ENCODE results near the gene CCDC175. TPM values are rescaled to one million over a fixed set of nuclear protein-coding genes. Genes with fewer than 3 reads are reported as not detected.

CCDC175 gene
- total and polyA plus RNA-seq, 7 donors, result not detected

DNA sequence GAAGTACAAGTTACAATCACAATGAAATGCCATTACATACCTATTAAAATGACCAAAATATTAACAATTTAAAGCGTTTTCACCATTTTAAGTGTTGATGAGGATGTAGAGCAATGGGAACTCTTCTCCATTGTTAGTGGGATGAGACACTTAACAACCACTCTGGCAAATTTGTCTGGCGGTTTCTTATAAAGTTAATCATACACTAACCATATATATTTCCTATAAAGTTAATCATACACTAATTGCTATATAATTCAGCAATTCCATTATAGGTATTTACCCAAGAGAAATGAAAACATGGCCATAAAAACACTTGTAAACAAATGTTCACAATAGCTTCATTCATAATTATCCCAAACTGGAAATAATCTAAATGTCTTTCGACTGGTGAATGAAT, 56.4 kb downstream of the CCDC175 start:
- TF ChIP-seq EP300 (IDR thresholded peaks at IDR 0.05), result no peak
- TF ChIP-seq, protein P1, sequence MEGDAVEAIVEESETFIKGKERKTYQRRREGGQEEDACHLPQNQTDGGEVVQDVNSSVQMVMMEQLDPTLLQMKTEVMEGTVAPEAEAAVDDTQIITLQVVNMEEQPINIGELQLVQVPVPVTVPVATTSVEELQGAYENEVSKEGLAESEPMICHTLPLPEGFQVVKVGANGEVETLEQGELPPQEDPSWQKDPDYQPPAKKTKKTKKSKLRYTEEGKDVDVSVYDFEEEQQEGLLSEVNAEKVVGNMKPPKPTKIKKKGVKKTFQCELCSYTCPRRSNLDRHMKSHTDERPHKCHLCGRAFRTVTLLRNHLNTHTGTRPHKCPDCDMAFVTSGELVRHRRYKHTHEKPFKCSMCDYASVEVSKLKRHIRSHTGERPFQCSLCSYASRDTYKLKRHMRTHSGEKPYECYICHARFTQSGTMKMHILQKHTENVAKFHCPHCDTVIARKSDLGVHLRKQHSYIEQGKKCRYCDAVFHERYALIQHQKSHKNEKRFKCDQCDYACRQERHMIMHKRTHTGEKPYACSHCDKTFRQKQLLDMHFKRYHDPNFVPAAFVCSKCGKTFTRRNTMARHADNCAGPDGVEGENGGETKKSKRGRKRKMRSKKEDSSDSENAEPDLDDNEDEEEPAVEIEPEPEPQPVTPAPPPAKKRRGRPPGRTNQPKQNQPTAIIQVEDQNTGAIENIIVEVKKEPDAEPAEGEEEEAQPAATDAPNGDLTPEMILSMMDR (IDR thresholded peaks at IDR 0.05), result no peak
- no peak for TF ChIP-seq POLR2A (IDR thresholded peaks at IDR 0.05)
- TF ChIP-seq POLR2AphosphoS5 (IDR thresholded peaks at IDR 0.05), result no peak
- H3K9me3 ChIP-seq, result no peaks in the 10 kb centered on the region
- 26 to 73% methylated on average over 3 of the region's 3 CpGs for WGBS, 2 donors

DNA sequence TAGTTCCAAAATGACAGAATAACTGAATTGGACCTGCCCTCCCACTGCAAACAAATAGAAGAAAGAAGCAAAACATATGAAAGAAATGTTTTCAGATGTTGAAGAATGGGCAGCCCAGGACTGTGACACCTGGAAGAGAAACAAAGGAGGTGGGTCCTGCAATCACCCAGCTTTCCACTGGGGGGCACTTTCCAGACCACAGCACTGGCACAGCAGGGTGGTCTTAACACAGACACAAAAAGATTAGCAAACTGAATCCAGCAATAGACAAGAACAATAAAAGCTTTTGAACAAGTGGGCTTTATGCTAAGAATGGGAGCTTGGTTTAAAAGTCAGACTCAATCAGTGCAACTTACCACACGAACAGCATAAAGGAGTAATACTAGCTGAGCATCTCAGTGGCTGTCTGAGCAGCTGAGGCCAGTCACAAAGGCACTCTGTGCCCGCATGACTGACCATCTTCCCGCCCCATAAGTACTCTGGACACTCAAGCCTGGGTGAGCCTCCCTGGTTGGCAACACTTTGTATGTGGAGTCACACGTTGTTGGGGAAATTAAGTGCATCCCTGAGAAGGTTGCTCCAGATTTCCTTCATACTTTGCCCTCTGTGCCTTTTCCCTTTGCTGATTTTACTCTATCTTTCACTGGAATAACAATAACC, 64.6 kb downstream of the CCDC175 start:
- no peaks in the 10 kb centered on the region for H3K36me3 ChIP-seq
- H3K9me3 ChIP-seq, result no peaks in the 10 kb centered on the region
- H3K4me1 ChIP-seq, result no peaks in the 10 kb centered on the region
- no peaks in the 10 kb centered on the region for H3K27me3 ChIP-seq
- no peak for DNase-seq
- intact Hi-C loops (cut with DNase I), result no loop called here
- 47 to 79% methylated on average over 4 of the region's 4 CpGs for WGBS, 2 donors
- no peak overlapping the region for H3K4me3 ChIP-seq
- TF ChIP-seq POLR2A (IDR thresholded peaks at IDR 0.05) (no peak), POLR2AphosphoS5 (IDR thresholded peaks at IDR 0.05) (no peak), EP300 (IDR thresholded peaks at IDR 0.05) (no peak)
- TF ChIP-seq, protein P1 (IDR thresholded peaks at IDR 0.05), result no peak
- no peak overlapping the region for H3K27ac ChIP-seq

More for the DNA sequence above, 56.4 kb downstream of the CCDC175 start:
- Histone ChIP-seq H3K4me3 (no peak overlapping the region), H3K27me3 (no peaks in the 10 kb centered on the region), H3K4me1 (no peaks in the 10 kb centered on the region), H3K27ac (no peak overlapping the region), H3K36me3 (no peaks in the 10 kb centered on the region)
- intact Hi-C loops (cut with DNase I), result no loop called here
- DNase-seq, result no peak

DNA sequence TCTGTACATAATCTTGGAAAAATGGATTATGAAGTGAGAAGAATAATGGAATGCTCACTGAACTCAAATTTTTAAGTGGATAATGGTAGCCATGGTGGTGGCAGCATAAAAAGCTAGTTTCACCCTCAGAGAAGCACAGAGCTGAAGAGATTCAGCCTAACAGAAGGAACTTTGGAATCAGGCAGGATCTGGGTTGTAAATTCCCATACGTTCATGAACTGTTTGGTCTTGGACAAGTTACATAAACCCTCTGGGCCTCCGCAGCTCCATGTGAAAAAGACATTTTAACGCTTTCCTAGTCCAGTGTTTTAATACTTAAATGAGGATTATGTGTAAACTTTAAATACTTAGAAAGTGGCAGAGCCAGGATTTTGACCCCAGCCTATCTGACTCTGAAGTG, 65.6 kb downstream of the CCDC175 start:
- 11 to 34% methylated on average over 3 of the region's 3 CpGs for WGBS, 2 donors
- DNase-seq, result no peak
- TF ChIP-seq EP300 (IDR thresholded peaks at IDR 0.05) (no peak), POLR2AphosphoS5 (IDR thresholded peaks at IDR 0.05) (no peak), POLR2A (IDR thresholded peaks at IDR 0.05) (no peak)
- TF ChIP-seq, protein P1 (IDR thresholded peaks at IDR 0.05), result no peak
- Histone ChIP-seq H3K27ac (no peak overlapping the region), H3K36me3 (no peaks in the 10 kb centered on the region), H3K9me3 (no peaks in the 10 kb centered on the region), H3K4me3 (no peak overlapping the region), H3K27me3 (no peaks in the 10 kb centered on the region), H3K4me1 (no peaks in the 10 kb centered on the region)
- intact Hi-C loops (cut with DNase I), result no loop called here

DNA sequence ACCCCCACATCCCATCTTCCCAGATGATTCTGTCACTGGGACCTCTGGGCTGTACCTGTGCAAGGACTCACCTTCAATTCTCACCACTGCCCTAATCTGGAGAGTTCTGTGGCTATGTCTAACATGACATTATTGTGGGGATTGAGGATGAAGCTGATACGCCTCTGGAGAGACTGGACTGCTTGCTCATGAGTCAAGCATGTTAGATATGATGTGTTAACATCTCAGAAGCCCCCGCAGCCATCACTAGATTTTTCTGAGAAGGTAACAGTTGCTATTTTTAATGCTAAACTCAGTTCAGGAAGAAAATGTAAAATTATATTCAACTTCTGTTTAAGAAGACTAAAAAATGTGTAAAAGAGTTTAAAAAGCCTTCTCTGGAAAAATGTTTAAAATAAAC, 66.6 kb downstream of the CCDC175 start:
- TF ChIP-seq POLR2AphosphoS5 (IDR thresholded peaks at IDR 0.05) (no peak), EP300 (IDR thresholded peaks at IDR 0.05) (no peak), POLR2A (IDR thresholded peaks at IDR 0.05) (no peak)
- TF ChIP-seq, protein P1 (IDR thresholded peaks at IDR 0.05), result no peak
- DNase-seq, result no peak
- Histone ChIP-seq H3K4me3 (no peak overlapping the region), H3K36me3 (no peaks in the 10 kb centered on the region), H3K27ac (no peak overlapping the region), H3K9me3 (no peaks in the 10 kb centered on the region), H3K4me1 (no peaks in the 10 kb centered on the region), H3K27me3 (no peaks in the 10 kb centered on the region)
- 86 to 92% methylated on average over 2 of the region's 2 CpGs for WGBS, 2 donors
- intact Hi-C loops (cut with DNase I), result no loop called here

DNA sequence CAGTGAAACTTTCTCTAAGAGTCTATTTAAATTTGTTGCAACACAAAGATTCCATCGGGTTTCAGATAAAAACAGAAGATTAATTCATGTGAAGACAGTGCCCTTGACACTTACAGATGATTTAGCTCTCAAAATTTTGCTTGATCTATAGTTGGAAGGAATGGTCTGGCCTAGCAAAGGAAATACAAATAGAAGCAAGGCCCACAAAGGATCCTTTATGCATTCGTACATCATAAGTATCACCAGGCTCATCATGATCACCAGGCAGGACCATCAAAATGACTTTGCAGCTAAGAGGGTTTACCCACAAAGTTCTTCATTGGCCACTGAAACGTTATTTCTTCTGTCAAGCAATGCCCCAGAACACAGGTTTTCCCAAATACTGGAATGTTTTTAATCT, 67.5 kb downstream of the CCDC175 start:
- no peak for DNase-seq
- Histone ChIP-seq H3K9me3 (no peaks in the 10 kb centered on the region), H3K36me3 (peaks cover 0 to 2% (median under 1%) of the 10 kb centered on the region in 4 donors), H3K27ac (no peak overlapping the region), H3K4me3 (no peak overlapping the region), H3K27me3 (no peaks in the 10 kb centered on the region), H3K4me1 (no peaks in the 10 kb centered on the region)
- WGBS, 2 donors, result 92 to 95% methylated on average over 3 of the region's 3 CpGs
- TF ChIP-seq EP300 (IDR thresholded peaks at IDR 0.05) (no peak), POLR2A (IDR thresholded peaks at IDR 0.05) (no peak), POLR2AphosphoS5 (IDR thresholded peaks at IDR 0.05) (no peak)
- TF ChIP-seq, protein P1 (IDR thresholded peaks at IDR 0.05), result no peak
- intact Hi-C loops (cut with DNase I), result no loop called here

All from sigmoid colon (tissue), 7 donors.